SU-DHL-6 (cell line): ENCODE results near the gene HEATR5A.
A peak's percentile ranks its signal among the peaks of the same experiment; 100 is the strongest.
"Not testable (repeated sequence)": the region's sequence is repeated elsewhere in the genome, so short reads cannot be mapped to it uniquely, and the experiment has no call there.

Experiments
- H2AFZ ChIP-seq: fragments of 200-600 bp; sonication (generic); 2 replicates; pipeline ENCODE4 v1.6.1; 2014; ENCODE audit warnings: low read depth, mild to moderate bottlenecking, moderate library complexity, mixed read lengths, antibody characterized with exemption, low read length; ENCODE audit not compliant: severe bottlenecking
- H3F3A ChIP-seq: fragments of 200-600 bp; shearing (Covaris generic); 2 replicates; pipeline ENCODE4 v1.6.0; 2016; ENCODE audit warnings: antibody characterized with exemption, mild to moderate bottlenecking; ENCODE audit not compliant: insufficient read depth
- H3K27ac ChIP-seq: fragments of 200-600 bp; sonication (generic); 2 replicates; pipeline ENCODE4 v1.5.1; 2016; ENCODE audit warnings: low read depth, mild to moderate bottlenecking, low read length, moderate library complexity, mixed read lengths
- H3K27me3 ChIP-seq: fragments of 200-600 bp; sonication (generic), shearing (Covaris generic); 2 replicates; pipeline ENCODE4 v1.6.0; 2014; ENCODE audit warnings: mild to moderate bottlenecking, low read length
- H3K36me3 ChIP-seq: fragments of 200-600 bp; sonication (generic); 2 replicates; pipeline ENCODE4 v1.6.1; 2014; ENCODE audit warnings: mild to moderate bottlenecking, low read length, mixed read lengths
- H3K4me2 ChIP-seq: fragments of 300-600, 200-600 bp; shearing (Covaris generic), sonication (generic); 2 replicates; pipeline ENCODE4 v1.6.0; 2014; ENCODE audit warnings: low read length, low read depth, mild to moderate bottlenecking; ENCODE audit not compliant: poor library complexity, severe bottlenecking
- H3K4me3 ChIP-seq: fragments of 200-600 bp; sonication (generic); 2 replicates; pipeline ENCODE4 v1.5.1; 2014; ENCODE audit warnings: antibody characterized with exemption, low read length, mild to moderate bottlenecking, mixed read lengths; ENCODE audit not compliant: insufficient read depth, poor library complexity, severe bottlenecking
- H3K79me2 ChIP-seq: fragments of 200-600 bp; sonication (generic); 2 replicates; pipeline ENCODE4 v1.6.1; 2014; ENCODE audit warnings: mild to moderate bottlenecking, low read length, moderate library complexity; ENCODE audit not compliant: insufficient read depth
- H3K9ac ChIP-seq: fragments of 200-600 bp; sonication (generic); 2 replicates; pipeline ENCODE4 v1.7.0; 2014; ENCODE audit warnings: mild to moderate bottlenecking, low read length
- H3K9me2 ChIP-seq: fragments of 200-600 bp; sonication (generic); replicated peaks from 2 replicates; pipeline ENCODE4 v1.6.1; 2014; ENCODE audit warnings: low read length; ENCODE audit not compliant: insufficient read depth
- H3K9me3 ChIP-seq: fragments of 200-600 bp; sonication (generic); 2 replicates; pipeline ENCODE4 v1.6.1; 2014; ENCODE audit warnings: low read length, mixed read lengths; ENCODE audit not compliant: insufficient read depth
- H4K20me1 ChIP-seq: fragments of 200-600 bp; sonication (generic); 2 replicates; pipeline ENCODE4 v1.6.1; 2014; ENCODE audit warnings: low read depth, mild to moderate bottlenecking, antibody characterized with exemption, low read length, moderate library complexity, mixed read lengths
- CTCF ChIP-seq: fragments of 200-600 bp; sonication (generic); IDR thresholded peaks from one replicate; pipeline ENCODE4 v1.5.1; 2017; ENCODE audit warnings: antibody characterized with exemption, mild to moderate bottlenecking, low read length, moderate library complexity; ENCODE audit not compliant: insufficient read depth, poor library complexity, severe bottlenecking
- EZH2phosphoT487 ChIP-seq: fragments of 200-600 bp; sonication (generic), shearing (Covaris generic); conservative IDR thresholded peaks from 2 replicates; pipeline ENCODE4 v1.6.1; 2018; ENCODE audit warnings: mild to moderate bottlenecking, antibody characterized with exemption, low read length, moderate library complexity, mixed read lengths

The HEATR5A gene

GRCh38 chr14:31263485-31264133, 156.7 kb downstream of the HEATR5A start:
- Histone ChIP-seq H3K36me3 (no peaks in the 10 kb centered on the region), H2AFZ (no peak overlapping the region), H3K27ac (no peak overlapping the region)

DNA sequence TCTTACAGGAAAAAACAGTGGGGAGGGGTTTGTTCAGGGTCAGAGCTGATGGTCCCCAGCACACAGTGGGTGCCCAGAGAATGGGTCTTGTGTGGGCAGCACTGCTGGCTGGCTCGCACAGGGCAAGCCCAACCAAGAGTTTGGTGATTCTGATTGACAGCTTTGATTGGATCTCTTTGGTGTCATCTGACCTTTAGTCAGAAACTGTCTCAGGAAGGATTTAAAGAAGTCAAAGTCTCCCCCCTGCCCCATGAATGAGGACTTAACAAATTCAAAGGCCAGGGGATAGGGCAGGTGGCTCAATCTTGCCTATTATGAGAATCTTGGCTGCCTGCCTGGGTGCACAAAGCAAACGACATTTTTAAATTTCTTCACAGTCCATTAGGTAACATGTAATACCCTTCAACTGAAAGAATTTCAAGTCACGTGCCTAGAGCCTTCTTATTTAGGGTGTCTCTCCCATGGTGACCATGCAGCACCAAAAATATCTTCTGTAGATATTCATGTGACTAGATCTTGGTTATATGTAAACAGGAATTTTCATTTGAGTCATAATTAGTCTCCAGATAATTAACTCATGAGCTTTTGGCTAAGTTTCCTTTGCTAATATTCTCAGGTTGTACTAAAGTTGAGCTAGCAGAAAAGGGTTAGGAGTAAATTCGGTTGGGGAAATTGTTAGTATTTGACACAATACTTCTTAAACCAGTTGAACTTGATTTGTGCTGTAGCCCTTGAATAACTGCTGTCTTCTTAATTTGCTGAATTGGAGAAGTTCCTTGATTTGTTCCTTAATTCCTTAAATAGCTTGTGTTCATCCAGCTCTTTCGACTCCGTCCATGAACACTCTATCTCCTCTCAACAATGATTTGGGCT, 158.3 kb downstream of the HEATR5A start:
- no peak overlapping the region for H3K9ac ChIP-seq
- H3K79me2 ChIP-seq: no peaks in the 10 kb centered on the region
- no peaks in the 10 kb centered on the region for H3K9me3 ChIP-seq
- no peaks in the 10 kb centered on the region for H3K27me3 ChIP-seq
- H3K9me2 ChIP-seq: no peaks in the 10 kb centered on the region
- no peak overlapping the region for H3K4me3 ChIP-seq
- peak overlapping the region; percentile 63 for H2AFZ ChIP-seq
- no peak overlapping the region for H3K4me2 ChIP-seq
- H3F3A ChIP-seq: no peaks in the 10 kb centered on the region
- no peak for TF ChIP-seq CTCF
- TF ChIP-seq EZH2phosphoT487: no peak
- no peaks in the 10 kb centered on the region for H4K20me1 ChIP-seq
- no peaks in the 10 kb centered on the region for H3K36me3 ChIP-seq
- no peak overlapping the region for H3K27ac ChIP-seq

More at GRCh38 chr14:31263485-31264133, 156.7 kb downstream of the HEATR5A start:
- H3K9me2 ChIP-seq: no peaks in the 10 kb centered on the region
- H3K9ac ChIP-seq: no peak overlapping the region
- no peaks in the 10 kb centered on the region for H4K20me1 ChIP-seq
- H3K79me2 ChIP-seq: no peaks in the 10 kb centered on the region
- TF ChIP-seq CTCF: no peak
- no peak overlapping the region for H3K4me3 ChIP-seq
- no peaks in the 10 kb centered on the region for H3F3A ChIP-seq
- H3K9me3 ChIP-seq: 0 out of 2 replicates have a peak, but pooled peaks cover 3% of the 10 kb centered on the region
- no peaks in the 10 kb centered on the region for H3K27me3 ChIP-seq
- no peak overlapping the region for H3K4me2 ChIP-seq

DNA sequence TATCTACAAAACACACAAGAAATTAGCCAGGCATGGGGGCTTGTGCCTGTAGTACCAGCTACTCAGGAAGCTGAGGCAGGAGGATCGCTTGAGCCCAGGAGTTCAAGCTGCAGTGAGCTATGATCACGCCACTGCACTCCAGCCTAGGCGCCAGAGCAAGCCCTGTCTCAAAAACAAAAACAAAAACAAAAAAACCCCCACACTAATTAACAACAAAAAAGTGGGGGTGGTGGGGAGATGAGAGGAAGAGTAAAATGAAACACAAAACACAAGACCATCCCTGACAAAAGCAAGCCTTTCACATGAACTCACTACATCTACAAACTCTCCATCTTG, 158.9 kb downstream of the HEATR5A start:
- Histone ChIP-seq H3K27me3 (no peaks in the 10 kb centered on the region), H4K20me1 (no peaks in the 10 kb centered on the region), H3K36me3 (no peaks in the 10 kb centered on the region), H3K9me3 (no peaks in the 10 kb centered on the region), H2AFZ (peak overlapping the region; percentile 63), H3K9ac (no peak overlapping the region), H3K4me3 (no peak overlapping the region), H3K9me2 (no peaks in the 10 kb centered on the region), H3K4me2 (no peak overlapping the region), H3K79me2 (no peaks in the 10 kb centered on the region), H3K27ac (no peak overlapping the region), H3F3A (no peaks in the 10 kb centered on the region)
- TF ChIP-seq EZH2phosphoT487: no peak
- no peak for TF ChIP-seq CTCF

DNA sequence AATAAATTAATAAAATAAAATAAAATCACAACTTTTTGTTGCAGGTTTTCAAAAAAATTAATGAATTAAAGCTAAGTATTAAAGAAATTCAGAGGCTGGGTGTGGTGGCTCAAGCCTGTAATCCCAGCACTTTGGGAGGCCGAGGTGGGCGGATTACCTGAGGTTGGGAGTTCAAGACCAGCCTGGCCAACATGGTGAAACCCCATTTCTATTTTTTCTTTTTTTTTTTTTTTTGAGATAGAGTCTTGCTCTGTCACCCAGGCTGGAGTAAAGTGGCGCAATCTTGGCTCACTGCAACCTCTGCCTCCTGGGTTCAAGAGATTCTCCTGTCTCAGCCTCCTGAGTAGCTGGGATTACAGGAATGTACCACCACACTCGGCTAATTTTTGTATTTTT, 161.3 kb downstream of the HEATR5A start:
- H2AFZ ChIP-seq, H3K4me2 ChIP-seq, H3K9me3 ChIP-seq, H4K20me1 ChIP-seq, H3K36me3 ChIP-seq, H3K27ac ChIP-seq, H3K79me2 ChIP-seq, H3K4me3 ChIP-seq, H3K9me2 ChIP-seq, H3K27me3 ChIP-seq, H3F3A ChIP-seq, H3K9ac ChIP-seq: not testable (repeated sequence)
